ENCODE results near the gene RAPGEF5.

RAPGEF5 gene

DNA sequence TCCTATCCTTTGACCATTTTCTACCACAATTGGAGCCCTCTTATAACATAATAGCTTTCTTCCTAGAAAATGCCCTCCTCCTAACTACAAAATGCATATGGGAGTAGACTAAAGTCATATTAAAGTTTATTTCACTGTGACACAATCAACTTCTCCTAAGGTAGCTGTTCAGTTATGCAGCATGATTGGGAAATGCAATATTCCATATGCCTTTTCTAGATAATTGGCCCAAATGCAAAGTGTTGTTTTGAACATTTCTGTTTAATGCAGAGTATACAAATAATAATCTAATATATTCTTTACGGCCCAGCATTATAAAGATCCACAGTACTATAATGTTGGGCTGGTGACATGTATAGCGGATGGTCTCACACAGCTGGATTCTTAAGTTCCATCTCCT, 205.1 kb downstream of the RAPGEF5 start:
- DNase-seq (ENCODE audit: low spot score), result no peak

- no peak for DNase-seq (ENCODE audit: low spot score)
Observed at GRCh38 chr7:22150221-22150620, 206.7 kb downstream of the RAPGEF5 start.

DNA sequence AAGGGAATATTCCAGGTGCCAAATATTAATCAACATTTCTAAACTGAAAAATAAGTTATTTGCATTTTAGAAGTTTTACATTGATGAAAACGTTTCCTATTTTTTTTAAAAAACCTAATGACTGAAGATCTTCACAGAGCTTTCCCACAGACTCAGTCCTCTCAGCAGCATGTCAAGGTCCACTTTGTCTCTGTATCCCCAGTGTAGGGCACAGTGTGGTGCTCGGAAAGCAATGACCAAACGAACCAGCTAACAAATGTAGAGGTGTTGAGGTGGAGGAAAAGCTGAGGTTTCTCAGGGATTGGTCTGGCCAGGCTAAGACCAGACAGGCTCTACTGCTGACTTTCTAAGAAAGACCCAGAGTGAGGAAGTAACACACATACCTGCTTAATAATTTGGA, 209.1 kb downstream of the RAPGEF5 start:
- no peak for DNase-seq (ENCODE audit: low spot score)

GRCh38 chr7:22146961-22147512, 209.9 kb downstream of the RAPGEF5 start:
- DNase-seq (ENCODE audit: low spot score), result no peak

DNA sequence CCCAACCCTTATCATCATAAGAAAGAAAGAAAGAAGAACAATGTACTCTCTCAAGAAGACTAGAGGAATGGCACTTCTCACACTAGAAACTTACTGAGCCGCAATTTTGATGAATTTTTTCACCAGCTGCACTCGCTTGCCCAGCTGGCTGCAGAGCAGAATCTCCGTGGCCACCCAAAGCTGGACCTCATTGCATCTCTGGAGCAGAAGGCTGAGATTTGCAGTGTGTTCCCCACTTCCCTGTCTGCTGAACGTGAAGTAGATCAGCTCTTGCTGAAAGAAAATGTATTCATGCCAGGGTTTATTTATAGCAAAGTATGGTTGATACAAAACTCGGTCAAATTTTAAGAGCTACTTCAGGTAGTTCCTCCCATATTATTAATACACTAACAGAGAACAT, 212.0 kb downstream of the RAPGEF5 start:
- no peak for DNase-seq (ENCODE audit: low spot score)

DNA sequence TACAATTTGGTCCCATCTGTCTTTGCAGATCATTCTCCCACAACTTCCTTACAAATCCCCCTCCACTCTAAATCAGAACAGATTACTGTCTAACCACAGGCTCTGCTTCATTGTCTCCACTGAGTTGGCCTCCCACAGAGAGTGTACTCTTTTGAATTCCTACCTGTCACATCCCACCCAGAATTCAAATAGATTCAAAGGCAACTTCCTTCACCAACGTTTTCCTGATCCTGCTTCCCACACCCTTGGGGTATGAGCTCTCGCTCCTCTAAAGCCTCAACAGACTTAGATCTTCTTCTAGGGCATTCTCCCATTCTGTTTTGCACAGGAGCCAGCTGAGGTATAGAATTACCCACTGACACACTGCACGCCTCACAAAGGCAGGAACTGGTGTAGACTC, 213.5 kb downstream of the RAPGEF5 start:
- no peak for DNase-seq (ENCODE audit: low spot score)

DNA sequence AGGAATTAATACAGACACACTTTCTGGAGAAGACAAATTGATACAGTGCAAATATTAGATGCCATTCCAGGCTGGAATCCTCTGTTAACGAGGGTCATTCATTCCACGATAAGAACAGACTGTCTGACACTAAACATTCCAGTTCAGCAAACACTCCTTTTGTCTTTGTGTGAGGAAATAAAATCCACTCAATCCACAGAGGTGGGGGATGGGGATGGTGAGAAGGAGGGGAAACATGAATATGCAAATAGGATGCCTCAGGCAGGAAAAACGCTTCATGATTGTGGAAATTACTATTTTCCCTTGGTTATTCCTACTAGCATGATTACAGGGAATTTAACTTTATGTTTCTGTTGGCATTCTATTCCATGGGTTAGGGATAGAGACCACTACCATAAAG, 214.4 kb downstream of the RAPGEF5 start:
- no peak for DNase-seq (ENCODE audit: low spot score)

- DNase-seq (ENCODE audit: low spot score), result no peak
Observed at GRCh38 chr7:22141355-22141754, 215.6 kb downstream of the RAPGEF5 start.

DNA sequence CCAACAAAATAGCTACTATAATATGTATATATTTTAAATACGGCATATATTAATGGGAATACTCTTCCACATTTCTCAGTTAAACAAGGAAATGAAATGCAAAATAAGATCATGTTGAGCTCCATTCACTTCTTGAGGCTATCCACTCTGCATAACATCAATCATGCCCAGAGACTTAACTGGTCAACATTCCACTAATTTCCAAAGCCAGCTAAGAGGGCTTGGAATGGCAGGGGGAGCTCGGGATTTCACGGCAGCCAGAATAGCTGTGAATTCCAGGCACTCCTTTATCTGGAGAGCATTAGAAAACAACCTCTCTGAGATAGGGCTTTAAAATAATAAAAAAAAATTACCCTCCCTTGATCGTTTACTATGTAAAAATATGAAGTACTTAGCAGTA, 216.4 kb downstream of the RAPGEF5 start:
- no peak for DNase-seq (ENCODE audit: low spot score)

GRCh38 chr7:22138886-22139285, 218.1 kb downstream of the RAPGEF5 start:
- DNase-seq (ENCODE audit: low spot score), result no peak

GRCh38 chr7:22138106-22138505, 218.8 kb downstream of the RAPGEF5 start:
- no peak for DNase-seq (ENCODE audit: low spot score)

- no peak for DNase-seq (ENCODE audit: low spot score)
Observed at GRCh38 chr7:22137466-22137865, 219.5 kb downstream of the RAPGEF5 start.

- DNase-seq (ENCODE audit: low spot score), result no peak
Observed at GRCh38 chr7:22137026-22137425, 219.9 kb downstream of the RAPGEF5 start.

GRCh38 chr7:22129819-22130580, 227.0 kb downstream of the RAPGEF5 start:
- no peak for DNase-seq (ENCODE audit: low spot score)

- DNase-seq (ENCODE audit: low spot score), result no peak
Observed at GRCh38 chr7:22129166-22129565, 227.8 kb downstream of the RAPGEF5 start.

- no peak for DNase-seq (ENCODE audit: low spot score)
Observed at GRCh38 chr7:22128528-22128920, 228.4 kb downstream of the RAPGEF5 start.

- DNase-seq (ENCODE audit: low spot score), result no peak
Observed at GRCh38 chr7:22127835-22128527, 229.0 kb downstream of the RAPGEF5 start.

DNA sequence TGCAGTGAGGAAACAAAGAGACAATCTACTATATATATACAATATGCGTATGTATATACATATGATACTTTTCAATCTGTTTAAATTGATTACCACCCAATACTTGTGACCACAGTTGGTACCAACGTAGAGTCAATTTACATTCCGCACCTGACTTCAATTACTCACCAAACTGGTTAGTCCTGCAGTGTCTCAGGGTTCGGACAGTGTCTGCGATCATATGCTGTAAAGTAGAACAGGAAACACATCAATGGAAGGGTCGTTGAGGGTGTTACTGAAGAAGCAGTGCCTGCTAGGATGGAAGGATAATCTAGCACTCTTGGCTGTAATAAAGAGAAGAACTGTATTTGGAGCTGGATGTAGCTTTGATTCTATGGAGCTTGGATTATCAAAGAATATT, 231.5 kb downstream of the RAPGEF5 start:
- no peak for DNase-seq (ENCODE audit: low spot score)

GRCh38 chr7:22124941-22125340, 232.0 kb downstream of the RAPGEF5 start:
- DNase-seq (ENCODE audit: low spot score), result no peak

DNA sequence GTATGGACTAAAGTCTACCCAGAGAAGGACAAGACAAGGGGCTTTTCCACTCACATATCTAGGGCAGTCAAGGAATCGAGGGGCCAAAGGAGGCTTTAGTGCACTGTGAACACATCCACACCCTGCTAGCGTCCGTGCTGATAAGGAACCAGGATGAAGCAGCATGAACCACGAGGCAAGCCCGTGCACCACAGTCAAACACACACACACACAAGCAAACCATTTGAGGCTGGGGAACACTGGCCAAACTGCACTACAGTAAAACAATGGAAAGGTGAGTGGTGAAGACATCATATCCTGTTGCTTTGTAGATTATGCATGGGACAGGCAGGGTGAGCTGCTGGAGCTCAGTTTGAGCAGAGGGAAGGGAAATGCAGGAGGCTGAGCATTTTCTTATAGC, 233.8 kb downstream of the RAPGEF5 start:
- no peak for DNase-seq (ENCODE audit: low spot score)

- no peak for DNase-seq (ENCODE audit: low spot score)
Observed at GRCh38 chr7:22121702-22122474, 235.1 kb downstream of the RAPGEF5 start.

- DNase-seq (ENCODE audit: low spot score), result no peak
Observed at GRCh38 chr7:22120391-22121053, 236.4 kb downstream of the RAPGEF5 start.
